GM19438 (cell line): ENCODE measurements around the gene SNED1.

Source experiments
- ATAC-seq: cut with Tn5 transposase; IDR thresholded peaks from one replicate; pipeline ENCODE4 v1.9.1; 2021; ENCODE audit warnings: low read depth; ENCODE audit not compliant: unreplicated experiment

Gene SNED1

DNA sequence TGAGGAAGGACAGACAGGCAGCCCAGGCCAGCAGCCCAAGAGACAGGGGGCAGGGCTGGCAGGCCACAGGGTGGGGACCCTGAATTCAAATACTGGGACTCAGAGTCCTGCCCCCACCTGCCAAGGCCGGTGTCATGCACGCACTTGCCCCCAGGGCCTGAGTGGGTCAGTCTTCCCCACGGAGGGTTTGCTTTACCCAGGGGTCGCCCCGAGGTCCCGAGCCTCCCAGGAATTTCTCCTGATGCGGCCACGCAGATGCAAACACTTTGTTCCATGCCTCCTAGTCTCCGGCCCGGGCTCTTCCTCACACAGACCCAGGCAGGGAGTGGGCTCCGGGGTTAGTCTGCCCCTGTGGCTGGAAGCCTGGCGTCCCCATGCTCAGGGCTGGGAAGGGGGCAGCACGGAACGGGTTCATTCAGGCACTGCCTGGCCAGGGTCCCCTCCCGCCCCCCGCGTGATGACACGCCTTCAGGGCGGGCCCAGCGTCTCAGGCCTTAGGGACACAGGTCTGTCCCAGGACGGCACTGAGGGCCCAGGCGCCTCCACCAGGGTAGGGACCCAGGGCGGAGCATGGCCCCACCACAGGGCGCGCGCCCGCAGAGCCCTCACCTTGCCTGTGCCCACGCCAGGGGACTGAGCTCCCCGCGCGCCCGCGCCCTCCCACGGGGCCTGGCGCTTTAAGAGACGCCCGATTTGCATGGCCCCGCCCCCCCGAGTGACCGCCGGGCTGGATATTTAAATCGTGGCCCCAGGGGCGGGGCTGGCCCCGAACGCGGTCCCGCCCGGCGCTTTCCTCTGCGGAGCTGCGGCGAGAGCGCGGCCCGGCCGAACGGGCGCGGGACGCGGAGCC lies at the start of gene SNED1:
Gene SNED1 (plus strand): TSS at position 763 of the 850 bp plus-strand sequence. CDS start 220 bp downstream, outside the sequence.
- ATAC-seq: no peak

DNA sequence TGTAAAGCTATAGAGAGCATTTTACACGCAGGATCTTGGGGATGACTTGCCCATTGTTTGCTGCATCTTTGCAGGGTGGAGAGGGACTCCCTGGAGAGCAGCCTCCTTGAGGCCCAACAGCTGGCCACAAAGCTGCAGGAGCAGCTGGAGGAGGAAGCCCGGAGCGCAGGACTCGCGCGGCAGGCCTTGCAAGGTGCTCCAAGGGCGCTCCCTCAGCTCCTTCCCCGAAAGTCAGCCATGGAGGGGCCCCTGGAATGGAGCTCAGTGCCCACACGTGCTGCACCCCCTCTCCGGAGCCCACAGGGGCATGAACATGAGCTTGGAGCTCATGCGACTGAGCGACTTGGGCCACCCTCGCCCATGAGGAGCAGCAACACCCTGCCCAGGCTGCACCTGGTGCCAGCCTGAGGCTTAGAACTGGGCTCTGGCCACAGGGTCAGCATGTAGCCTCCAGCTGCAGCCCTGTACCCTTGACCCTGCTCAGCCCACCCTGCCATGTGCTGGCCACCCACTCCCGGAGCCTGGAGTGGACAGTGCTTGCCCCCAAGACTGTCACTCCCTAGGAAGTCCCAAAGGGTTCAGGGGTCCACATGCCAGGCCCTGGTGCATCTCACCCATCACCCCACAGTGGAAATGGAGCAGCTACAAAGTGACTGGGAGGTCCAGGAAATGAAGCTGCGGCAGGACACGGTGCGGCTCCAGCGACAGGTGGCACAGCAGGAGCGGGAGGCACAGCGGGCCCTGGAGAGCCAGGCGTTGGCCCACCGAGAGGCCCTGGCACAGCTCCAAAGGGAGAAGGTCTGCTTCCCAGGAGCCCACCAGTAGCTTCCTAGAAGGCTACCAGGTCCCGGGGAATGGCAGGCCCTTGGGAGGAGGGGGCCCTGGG lies 49.3 kb upstream of the SNED1 start:
- ATAC-seq: no peak

DNA sequence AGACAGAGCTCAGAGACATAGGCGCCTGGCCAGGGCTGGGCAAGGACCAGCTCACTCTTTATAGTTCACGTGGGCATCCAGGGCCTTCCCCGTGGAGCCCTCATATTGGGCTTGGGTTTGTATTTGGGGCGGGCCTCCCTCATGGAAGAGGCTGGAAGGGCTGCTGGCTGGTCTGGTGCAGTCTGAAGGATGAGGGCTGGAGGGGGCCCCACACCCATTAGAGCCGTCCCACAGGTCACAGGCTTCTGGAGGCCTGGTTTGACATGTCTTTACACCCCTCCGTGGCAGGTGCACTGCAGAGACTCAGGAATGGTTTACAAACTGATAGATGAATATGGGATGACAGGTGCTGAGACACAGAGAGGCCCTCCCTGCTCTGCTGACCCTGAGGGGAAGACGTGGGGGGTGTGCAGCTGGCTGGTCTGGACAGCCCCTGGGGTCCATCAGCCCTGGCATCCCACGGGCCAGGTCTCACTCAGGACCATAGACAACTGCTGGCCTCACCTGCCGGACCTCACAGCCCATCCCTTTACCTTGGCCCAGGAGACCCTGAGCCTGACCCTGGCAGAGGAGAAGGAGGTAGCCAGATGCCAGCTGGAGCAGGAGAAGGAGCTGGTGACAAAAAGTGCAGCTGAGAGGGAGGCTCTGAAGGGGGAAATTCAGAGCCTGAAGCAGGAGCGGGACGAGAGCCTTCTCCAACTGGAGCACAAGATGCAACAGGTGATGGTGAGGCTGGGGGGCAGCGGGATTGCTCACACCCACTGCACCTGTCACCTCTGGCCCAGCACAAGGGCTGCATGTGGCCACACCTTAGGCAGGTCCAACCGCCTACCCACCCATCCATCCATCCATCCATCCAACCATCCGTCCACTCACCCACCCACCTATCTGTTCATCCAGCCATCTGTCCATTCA lies 48.4 kb upstream of the SNED1 start:
- ATAC-seq: no peak

DNA sequence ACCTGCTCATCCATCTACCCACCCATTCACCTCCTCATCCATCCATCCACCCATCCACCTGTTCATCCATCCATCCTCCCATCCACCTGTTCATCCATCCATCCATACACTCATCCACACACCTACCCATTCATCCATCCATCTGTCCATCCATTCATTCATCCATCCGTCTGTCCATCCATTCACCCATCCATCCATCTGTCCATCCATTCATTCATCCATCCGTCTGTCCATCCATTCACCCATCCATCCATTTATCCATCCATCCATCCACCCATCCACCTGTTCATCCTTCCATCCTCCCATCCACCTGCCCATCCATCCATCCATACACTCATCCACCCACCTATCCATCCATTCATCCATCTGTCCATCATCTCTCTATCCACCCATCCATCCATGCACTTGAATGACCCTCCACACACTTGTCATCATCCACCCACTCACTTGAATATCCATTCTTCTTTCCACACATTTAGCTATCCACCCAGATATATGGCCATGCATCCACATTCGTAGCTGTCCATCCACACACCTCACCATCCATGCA lies 47.3 kb upstream of the SNED1 start:
- ATAC-seq: no peak

DNA sequence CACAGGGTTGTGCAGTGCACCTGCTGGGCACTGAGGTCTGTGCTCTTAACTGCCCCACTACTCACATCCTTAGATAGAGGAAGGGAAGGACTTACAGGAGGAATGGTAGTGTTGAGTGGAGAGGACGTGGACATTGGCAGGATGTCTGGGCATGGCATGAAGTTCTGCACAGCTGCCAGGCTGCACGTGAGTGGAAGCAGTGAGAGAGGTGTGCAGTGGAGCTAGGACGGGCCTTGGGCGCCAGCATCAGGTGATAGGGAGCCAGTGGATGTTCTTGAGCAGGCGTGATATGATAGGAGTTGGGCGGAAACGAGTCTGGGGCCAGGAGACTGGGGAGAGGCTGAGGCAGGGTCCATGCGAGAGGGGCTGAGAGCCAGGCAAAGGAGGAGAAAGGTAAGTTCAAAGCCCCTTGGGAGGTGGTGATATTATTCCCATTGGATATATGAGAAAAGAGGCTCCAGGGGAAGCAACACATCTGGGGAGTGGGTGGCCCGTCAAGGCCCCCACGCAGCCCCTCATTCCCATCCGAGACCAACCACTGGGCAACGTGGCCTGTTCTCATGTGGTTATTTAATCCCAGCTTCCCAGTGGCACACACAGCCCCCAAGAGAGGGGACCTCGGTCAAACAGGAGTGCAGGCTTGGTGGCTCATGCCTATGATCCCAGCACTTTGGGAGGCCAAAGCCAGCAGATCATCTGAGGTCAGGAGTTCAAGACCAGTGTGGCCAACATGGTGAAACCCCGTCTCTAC lies 45.7 kb upstream of the SNED1 start:
- ATAC-seq: no peak

DNA sequence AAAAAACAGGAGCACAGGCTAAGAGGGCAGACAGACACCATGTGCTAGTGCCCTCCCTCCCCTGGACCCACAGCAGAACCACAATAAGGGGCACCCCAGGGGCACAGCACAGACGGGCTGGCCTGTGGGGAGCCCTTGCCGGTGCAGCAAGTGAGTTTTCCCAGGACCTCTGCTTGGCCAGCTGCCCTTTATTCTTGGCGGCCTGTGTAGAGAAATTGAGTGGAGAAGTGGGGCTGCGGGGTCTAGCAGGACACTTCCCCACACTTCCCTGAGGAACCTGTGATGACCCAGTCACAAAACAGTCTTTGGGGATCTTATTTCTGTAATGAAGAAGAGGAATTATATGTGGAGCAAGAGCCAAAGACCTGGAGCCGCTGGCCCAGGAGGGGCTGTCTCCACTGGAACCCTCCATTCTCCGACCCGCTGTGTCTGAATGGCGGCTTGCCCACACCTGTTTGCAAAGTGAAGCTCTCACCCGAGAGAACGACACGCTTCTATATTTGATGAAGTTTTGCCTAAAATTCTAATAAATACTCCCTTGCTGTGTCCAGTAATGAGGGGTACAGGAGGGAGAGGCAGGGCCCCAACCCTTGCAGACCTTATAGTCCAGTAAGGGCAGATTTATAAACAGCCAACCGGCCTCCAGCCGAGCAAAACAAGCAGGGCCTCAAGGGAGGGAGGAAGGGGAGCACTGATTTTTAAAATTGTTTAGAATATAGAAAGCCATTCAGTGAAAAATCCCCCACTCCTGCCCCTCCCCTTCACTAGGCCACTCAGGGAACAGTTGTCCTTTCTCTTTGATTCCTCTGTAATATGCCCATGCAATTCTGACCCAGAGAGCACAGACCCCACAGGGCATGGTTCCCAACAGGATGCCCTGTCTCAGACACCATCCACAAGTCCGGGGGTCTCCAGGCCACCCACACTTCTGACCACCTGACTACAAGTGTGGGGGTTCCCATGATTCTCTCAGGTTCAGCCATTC lies 44.7 kb upstream of the SNED1 start:
- ATAC-seq: no peak

DNA sequence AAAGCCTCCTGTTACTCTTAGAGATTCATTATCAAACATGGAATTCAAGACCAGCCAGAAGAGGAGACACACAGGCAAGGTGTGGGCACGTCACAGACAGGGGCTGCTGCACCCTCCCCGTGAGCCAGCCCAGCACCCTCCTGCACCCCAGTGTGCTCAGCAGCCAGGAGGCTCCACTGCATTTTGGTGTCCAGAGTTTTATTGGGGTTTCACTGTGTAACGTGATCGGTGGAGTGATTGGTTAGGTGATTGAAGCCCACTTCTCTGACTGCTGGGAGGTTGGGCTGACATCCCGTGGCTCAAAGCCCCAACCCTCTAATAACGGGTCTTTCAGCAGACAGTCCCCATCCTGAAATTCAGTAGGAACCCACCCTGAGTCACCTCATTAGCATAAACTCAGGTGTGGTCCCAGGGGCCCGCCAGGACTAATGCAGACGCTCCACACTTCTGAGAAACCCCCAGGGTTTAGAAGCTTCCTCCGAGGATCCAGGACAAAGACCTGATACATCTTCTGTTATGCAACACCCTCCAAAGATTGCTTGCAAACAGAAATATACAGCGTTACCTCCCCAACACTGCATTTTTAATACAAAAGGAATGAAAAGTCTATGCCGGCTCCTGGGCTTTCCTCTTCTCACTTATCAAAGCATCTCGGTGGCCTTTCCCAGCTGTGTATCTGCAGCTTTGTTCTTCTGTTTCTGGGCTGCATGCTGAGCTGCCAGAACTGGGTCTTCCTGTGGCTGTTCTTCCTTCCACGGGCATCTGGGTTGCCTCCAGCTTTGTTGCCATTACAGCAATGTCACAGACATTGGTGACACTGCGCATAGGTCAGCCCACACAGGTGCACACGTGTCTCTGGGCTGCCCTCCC lies 43.7 kb upstream of the SNED1 start:
- no peak for ATAC-seq

DNA sequence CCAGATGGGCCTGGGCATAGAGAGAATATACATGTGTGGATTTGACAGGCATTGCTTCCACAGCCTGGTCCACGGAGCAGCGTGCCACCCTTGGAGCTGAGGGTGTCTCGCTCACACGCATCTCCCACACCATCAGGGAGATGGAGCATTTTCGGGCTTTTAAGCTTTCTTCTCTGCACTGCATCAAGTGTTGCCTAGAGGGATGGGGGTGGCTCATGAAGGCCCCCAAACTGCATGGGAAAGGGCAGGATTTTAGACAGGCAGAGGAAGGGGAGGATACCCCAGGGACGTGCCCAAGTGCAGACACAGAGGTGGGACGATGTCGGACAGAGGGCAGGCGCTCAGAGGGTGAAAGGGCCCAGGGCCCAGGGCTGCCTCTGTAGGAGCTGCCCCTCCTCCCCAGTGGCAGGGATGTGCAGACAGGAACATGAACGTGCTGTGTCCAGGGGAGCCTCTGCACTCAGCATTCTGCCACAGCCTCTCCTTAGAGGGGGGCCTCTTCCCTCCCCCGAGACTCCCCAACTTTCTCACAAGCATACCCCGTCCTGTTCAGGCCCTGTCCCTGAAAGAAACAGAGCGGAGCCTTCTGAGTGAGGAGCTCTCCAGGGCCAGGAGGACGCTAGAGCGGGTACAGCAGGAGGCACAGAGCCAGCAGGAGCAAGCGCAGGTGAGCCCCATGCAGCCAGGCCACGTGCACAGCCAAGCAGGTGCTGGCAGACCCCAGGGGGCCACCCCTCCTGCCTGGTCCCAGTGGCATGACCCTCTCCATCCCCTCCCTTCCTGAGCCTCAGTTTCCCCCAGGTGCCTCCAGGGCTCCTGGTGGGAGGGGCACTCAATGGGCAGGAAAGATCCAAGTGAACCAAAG lies 42.9 kb upstream of the SNED1 start:
- ATAC-seq: no peak

DNA sequence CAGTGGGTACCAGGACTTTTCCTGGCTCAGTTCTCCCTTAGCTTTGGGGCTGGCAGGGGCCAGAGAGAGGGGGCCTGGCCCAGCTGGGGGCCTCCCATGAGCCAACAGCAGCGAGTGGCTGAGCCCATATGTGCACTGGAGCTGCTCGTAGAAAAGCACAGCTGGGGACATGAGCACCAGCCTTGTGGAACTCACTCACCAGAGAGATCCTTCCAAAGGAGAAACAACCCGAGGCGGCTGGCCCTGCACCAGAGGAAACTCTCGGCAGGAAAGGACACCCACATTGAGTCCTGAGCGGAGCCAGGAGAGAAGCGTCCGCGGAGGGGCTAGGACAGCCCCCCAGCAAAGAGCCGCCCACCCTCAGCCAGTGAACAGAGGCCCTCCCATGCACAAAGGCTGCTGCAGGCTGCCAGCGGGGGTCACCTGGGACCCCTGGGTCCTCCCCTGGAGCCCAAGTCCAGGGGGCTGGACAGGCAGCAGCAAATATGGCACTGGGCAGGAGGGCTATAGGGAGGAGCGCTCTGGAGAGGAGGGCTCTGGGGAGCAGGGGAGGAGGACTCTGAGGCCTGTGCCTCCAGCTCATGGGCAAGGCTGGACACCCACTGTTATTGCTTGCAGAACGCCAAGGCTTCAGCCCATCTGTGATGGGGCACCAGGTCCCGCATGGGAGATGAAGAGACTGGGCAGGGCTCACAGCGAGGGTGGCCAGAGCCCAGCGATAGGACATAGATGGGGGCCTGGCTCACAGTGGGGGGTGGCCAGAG lies 42.1 kb upstream of the SNED1 start:
- ATAC-seq: no peak

DNA sequence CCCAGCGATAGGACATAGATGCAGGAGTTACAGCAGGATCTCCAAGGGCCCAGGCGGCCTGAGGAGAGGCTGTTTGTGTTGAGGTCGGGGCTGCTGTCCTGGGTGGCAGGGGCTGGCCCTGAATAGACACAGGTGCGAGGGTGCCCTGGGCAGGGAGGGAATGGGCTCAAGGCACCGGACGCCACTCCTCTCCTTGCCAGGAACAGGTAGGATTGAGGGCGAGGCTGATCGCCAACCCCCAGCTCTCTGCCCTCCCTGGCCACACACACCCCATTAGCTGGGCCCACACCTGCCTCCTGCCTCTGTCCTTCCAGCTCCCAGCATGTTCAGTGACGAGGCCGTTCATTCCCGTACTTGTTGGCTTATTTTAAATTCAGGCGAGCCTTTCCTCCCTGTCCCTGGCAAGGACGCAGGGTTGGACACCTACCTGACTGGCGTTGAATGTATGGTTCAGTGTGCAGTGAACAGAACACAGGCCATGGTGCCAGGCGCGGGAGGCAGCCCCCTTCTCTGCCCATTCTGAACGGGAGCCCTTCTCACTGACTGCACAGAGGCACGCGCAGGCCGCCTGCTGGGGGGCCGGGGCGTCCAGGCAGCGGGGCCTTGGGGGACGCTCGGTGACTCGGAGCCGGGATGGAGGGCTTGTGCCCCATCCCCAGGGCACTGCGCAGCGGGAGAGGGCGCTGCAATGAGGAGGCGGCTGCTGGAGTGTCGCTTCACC lies 41.3 kb upstream of the SNED1 start:
- ATAC-seq: no peak

DNA sequence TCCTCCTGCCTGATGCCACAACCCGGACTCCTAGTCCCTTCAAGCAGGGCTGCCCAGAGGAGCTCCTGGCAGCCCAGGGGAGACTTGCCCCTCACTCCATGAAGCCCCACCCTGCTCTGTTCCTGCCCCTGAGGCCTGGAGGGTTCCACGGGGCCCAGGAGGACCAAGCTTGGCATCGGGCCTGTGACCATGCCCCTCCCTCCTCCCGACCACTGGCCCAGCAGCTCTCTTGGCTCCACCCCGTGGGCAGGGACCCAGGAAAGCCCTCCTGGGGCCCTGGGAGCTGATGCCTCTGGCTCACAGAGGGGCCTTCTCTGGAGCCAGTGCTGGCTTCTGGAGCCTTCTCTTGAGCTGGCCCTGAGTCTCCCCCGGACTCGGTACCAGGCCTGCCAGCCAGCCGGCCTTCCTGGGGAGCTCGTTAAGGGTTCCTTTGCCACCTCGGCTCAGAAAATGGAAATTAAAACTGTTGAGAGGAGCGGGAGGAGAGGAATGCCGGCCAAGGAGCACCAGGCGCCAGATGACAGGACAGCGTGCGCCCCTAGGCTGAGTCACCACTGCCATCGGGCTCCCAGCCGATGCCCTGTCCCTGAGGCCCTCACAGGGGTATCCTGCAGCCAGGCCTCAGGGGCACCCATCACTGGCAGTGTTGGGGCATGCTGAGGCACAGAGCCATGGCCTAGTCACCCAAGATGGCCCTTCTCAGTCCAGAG lies 40.6 kb upstream of the SNED1 start:
- no peak for ATAC-seq

DNA sequence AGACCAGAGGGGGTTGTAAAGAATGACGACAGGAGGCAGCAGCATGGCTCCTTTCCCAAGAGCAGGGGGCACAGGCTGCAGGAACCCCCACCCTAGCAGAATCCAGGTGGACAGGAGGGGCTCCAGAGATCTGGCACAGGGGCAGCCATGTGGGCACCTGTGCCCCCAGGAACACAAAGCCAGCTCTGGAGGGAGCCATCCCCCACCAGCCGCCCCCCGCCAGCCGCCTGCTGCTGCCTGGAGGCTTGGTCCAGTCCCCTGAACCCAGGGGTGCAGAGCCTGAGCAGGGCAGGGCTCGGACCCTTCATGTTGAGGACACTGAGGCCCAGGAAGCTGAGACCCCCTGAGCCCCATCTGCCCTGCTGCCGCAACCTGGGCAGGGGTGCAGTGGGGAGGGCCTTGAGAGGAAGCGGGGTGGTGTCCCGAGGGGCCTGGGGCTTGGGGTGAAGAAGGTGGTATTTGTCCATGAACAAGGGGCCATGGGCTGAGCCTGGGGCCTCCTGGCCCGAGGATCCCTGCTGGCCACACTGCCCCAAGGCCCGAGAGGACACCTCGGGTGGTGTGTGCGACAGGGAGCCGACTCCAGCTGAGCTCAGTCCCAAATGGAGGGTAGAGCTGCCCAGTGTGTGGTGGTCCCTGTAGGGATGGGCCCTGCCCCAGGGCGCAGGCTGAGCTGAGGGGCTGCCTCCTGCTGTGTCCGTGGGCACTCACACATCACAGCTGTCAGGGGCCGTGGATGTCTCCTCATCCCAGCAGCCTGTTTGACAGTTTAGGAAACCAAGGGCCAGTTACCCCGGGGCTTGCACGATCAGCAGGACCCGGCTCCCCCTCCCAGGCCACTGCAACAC lies 39.8 kb upstream of the SNED1 start:
- no peak for ATAC-seq

DNA sequence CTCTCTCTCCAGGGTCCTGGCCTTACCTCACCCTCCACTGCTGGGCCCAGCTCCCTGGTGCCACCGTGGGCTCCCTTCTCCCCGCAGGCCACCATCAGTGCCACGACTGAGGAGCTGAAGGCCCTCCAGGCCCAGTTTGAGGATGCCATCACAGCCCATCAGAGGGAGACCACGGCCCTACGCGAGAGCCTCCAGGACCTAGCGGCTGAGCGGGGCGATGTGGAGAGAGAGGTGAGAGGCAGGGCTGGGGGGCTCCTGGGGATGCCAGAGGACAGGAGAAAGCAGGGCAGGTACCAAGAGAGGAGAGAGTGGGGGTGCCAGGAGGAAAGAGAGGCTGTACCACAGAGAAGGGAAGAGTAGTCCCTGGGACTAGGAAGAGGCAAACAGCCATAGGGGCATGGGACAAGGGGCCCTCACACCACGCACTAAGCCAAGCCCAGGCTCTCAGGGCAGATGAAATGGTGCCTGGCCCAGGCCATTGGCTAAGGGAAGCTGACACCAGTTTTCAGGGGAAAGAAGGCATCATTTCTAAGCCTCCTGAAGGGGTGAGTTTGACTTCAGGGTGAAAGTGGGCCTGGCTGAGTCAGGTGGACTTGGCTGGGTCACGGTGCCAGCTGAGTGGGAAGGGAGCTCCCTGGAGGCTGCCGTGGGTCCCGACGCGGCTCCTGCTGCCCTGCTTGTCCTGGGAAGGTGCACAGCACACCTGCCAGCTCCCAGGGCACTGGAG lies 39.0 kb upstream of the SNED1 start:
- no peak for ATAC-seq
